Kidney (tissue), 14 donors: Measurements from ENCODE around the gene PBX4. TPM values are rescaled to one million over a fixed set of nuclear protein-coding genes. Genes with fewer than 3 reads are reported as not detected.
A peak's percentile ranks its signal among the peaks of the same experiment; 100 is the strongest.

Source experiments
- DNase-seq, 5 donors: peaks; one replicate each; pipeline ENCODE4 v3.0.0-alpha.2; 2013 to 2020
- FAIRE-seq: peaks from 2 replicates; lab custom pipeline; 2012; peaks lifted over from hg19 to GRCh38; lab: Jason Lieb, UNC
- H3K27ac ChIP-seq, 2 donors: one replicate each; pipeline ENCODE4 v1.7.0; 2013; ENCODE audit warnings: low read depth in 2 of 2, low read length in 2 of 2, inconsistent platforms in 1 of 2
- H3K27me3 ChIP-seq: one replicate; pipeline ENCODE4 v1.7.1; 2013; ENCODE audit warnings: low read length, inconsistent platforms; ENCODE audit not compliant: control insufficient read depth, insufficient read depth
- H3K36me3 ChIP-seq, 3 donors: one replicate each; pipeline versions ENCODE4 v1.7.0 to v1.7.1; 2013; ENCODE audit warnings: low read length in 3 of 3, control low read depth in 1 of 3, inconsistent platforms in 1 of 3; ENCODE audit not compliant: insufficient read depth in 3 of 3, control insufficient read depth in 2 of 3
- H3K4me1 ChIP-seq, 3 donors: one replicate each; pipeline versions ENCODE4 v1.7.0 to v1.7.1; 2013; ENCODE audit warnings: low read length in 3 of 3, inconsistent platforms in 1 of 3, low read depth in 1 of 3; ENCODE audit not compliant: control insufficient read depth in 2 of 3, insufficient read depth in 2 of 3
- H3K4me3 ChIP-seq, 3 donors: one replicate each; pipeline versions ENCODE4 v1.7.0 to v1.8.1; 2013; ENCODE audit warnings: low read length in 3 of 3, control low read depth in 1 of 3, inconsistent platforms in 1 of 3
- H3K9ac ChIP-seq, 3 donors: one replicate each; pipeline versions ENCODE4 v1.7.0 to v1.7.1; 2013; ENCODE audit warnings: low read length in 3 of 3, control low read depth in 1 of 3, inconsistent platforms in 1 of 3
- H3K9me3 ChIP-seq, 3 donors: one replicate each; pipeline versions ENCODE4 v1.7.0 to v1.7.1; 2013; ENCODE audit warnings: low read length in 3 of 3, control low read depth in 1 of 3, inconsistent platforms in 1 of 3; ENCODE audit not compliant: control insufficient read depth in 2 of 3, insufficient read depth in 1 of 3
- CTCF ChIP-seq: IDR thresholded peaks from 3 replicates; pipeline ENCODE4 v1.5.1; 2012; ENCODE audit warnings: mild to moderate bottlenecking, moderate library complexity, borderline replicate concordance; ENCODE audit not compliant: insufficient read depth; ENCODE audit errors: extremely low read depth
- intact Hi-C: fragments of 100-400 bp; cut with DNase I; formaldehyde crosslinking; loops from one replicate; pipeline ENCODE4 v1.11.1; 2022
- polyA plus RNA-seq: library from polyadenylated mRNA; stranded (reverse); fragments of 350-450 nt; fragmentation: Illumina TruSeq; extraction: RNeasy Lipid Tissue Mini Kit (QIAGEN cat#74804); gene quantifications from one replicate; pipeline ENCODE4 v1.2.3, GENCODE V29; 2014; ENCODE audit warnings: low read depth, low replicate concordance; ENCODE audit not compliant: insufficient read depth
- total RNA-seq: library from RNA; stranded (reverse); fragmentation: NEBNext Ultra II Directional; extraction: Animal tissue kit (Norgen Biotek cat#: 25700); gene quantifications from one replicate; pipeline ENCODE4 v1.2.1, GENCODE V29; 2021
- donor health status: control.
- donor health status: control.
- donor health status: control.
- donor health status: control.
- donor health status: control.
- donor health status: DM: yes; HTN: yes; CAD: no.
- donor health status: Normal renal cell carcinoma (clear cell type).

The PBX4 gene
- total and polyA plus RNA-seq, 2 donors from 2014 or later: 3.9 to 5.7 TPM

GRCh38 chr19:19515642-19516519 is 102.6 kb downstream of the PBX4 start, which contains the start of gene NDUFA13:
TSS of gene NDUFA13 (plus strand) at chr19:19516225. CDS start at chr19:19516239, 14 bp downstream.
- intact Hi-C loops: no loop called here
- TF ChIP-seq CTCF: no peak
- no peak for FAIRE-seq

GRCh38 chr19:19514881-19515641 is 103.4 kb downstream of the PBX4 start, which contains the start of gene TSSK6:
TSS of gene TSSK6 (minus strand) at chr19:19515548. CDS start at chr19:19515427, 121 bp downstream.
- no peak for FAIRE-seq
- Histone ChIP-seq H3K9ac (peak within 1 kb of the TSS; percentile 90 to 99 (median 92)), H3K27me3 (no peaks in the 10 kb centered on the region), H3K4me3 (peak within 1 kb of the TSS; percentile 95 to 97 (median 95)), H3K36me3 (peaks cover 0 to 5% (median 2%) of the 10 kb centered on the region in 3 donors), H3K27ac (peak within 1 kb of the TSS; percentile 32 to 83), H3K4me1 (peaks cover 0 to 9% (median 8%) of the 10 kb centered on the region in 3 donors), H3K9me3 (no peaks in the 10 kb centered on the region)
- intact Hi-C loops: no loop called here
- TF ChIP-seq CTCF: no peak
- peak in 2 of 5 donors; percentile 76 to 85 for DNase-seq

More at GRCh38 chr19:19515642-19516519, 102.6 kb downstream of the PBX4 start, which contains the start of gene NDUFA13:
- H3K4me3 ChIP-seq: peak within 1 kb of the TSS; percentile 95 to 97 (median 95)
- no peaks in the 10 kb centered on the region for H3K9me3 ChIP-seq
- H3K27me3 ChIP-seq: no peaks in the 10 kb centered on the region
- H3K9ac ChIP-seq: peak within 1 kb of the TSS; percentile 90 to 99 (median 92)
- peaks cover 0 to 9% (median 8%) of the 10 kb centered on the region in 3 donors for H3K4me1 ChIP-seq
- peak; percentile 95 to 98 (median 96) for DNase-seq
- peaks cover 0 to 5% (median 2%) of the 10 kb centered on the region in 3 donors for H3K36me3 ChIP-seq
- H3K27ac ChIP-seq: peak within 1 kb of the TSS; percentile 32 to 83

- TF ChIP-seq CTCF: no peak
- Histone ChIP-seq H3K27me3 (no peaks in the 10 kb centered on the region), H3K9ac (no peak overlapping the region), H3K27ac (no peak overlapping the region), H3K4me1 (peaks cover 0 to 9% (median 6%) of the 10 kb centered on the region in 3 donors), H3K4me3 (peak overlapping the region in 1 of 3 donors; percentile 35), H3K9me3 (no peaks in the 10 kb centered on the region), H3K36me3 (peaks cover 0 to 2% (median 0%) of the 10 kb centered on the region in 3 donors)
- no peak for FAIRE-seq
- intact Hi-C loops: no loop called here
- peak; percentile 76 to 93 (median 91) for DNase-seq
Observed at GRCh38 chr19:19514215-19514657, 104.3 kb downstream of the PBX4 start.
